SK-N-SH (cell line): ENCODE measurements around the gene COL4A2. TPM values are rescaled to one million over a fixed set of nuclear protein-coding genes. Genes with fewer than 3 reads are reported as not detected.

Experiments used
- CTCF ChIA-PET: fragments of 300-600, 350-600 bp; formaldehyde crosslinking; extraction: SDS; loops from one replicate; lab custom pipeline; 2021; lab: Yijun Ruan, JAX
- POLR2A ChIA-PET: fragments of 350-600 bp; sonication (Branson Sonifier 250); formaldehyde crosslinking; extraction: SDS; loops from one replicate; lab custom pipeline; 2020; ENCODE audit warnings: antibody characterized with exemption, inconsistent platforms; lab: Yijun Ruan, JAX
- DNase-seq: peaks from one replicate; pipeline ENCODE4 v3.0.0; 2012
- H2AFZ ChIP-seq: fragments of 200-600 bp; sonication (generic); 2 replicates; pipeline ENCODE4 v1.8.1; 2016; ENCODE audit warnings: antibody characterized with exemption, mild to moderate bottlenecking, low read depth
- H3F3A ChIP-seq: fragments of 200-600 bp; sonication (generic); replicated peaks from 2 replicates; pipeline ENCODE3; 2016; ENCODE audit warnings: antibody characterized with exemption, mild to moderate bottlenecking; ENCODE audit not compliant: insufficient read depth
- H3K27ac ChIP-seq, 2 experiments: fragments of 200-500 bp in 1 of 2; fragments of 200-600 bp in 1 of 2; sonication (Bioruptor generic) in 1 of 2; sonication (generic), shearing (Covaris generic) in 1 of 2; 2 replicates each; pipeline versions ENCODE4 v1.5.1 to v1.6.1; 2014 to 2016; ENCODE audit warnings: low read depth in 2 of 2, inconsistent platforms in 1 of 2, low read length in 1 of 2, mild to moderate bottlenecking in 1 of 2, mixed read lengths in 1 of 2
- H3K27me3 ChIP-seq: fragments of 200-600 bp; sonication (generic), shearing (Covaris generic); 2 replicates; pipeline ENCODE4 v1.6.1; 2016; ENCODE audit warnings: mixed run types; ENCODE audit not compliant: insufficient read depth
- H3K36me3 ChIP-seq, 2 experiments: fragments of 200-500 bp in 1 of 2; fragments of 200-600 bp in 1 of 2; sonication (Bioruptor generic) in 1 of 2; sonication (generic) in 1 of 2; replicated peaks in 1 of 2; 2 replicates each; pipeline versions ENCODE3 to v1.5.1; 2014 to 2016; ENCODE audit warnings: low read length in 1 of 2, mild to moderate bottlenecking in 1 of 2; ENCODE audit not compliant: insufficient read depth in 2 of 2, control insufficient read depth in 1 of 2
- H3K4me1 ChIP-seq, 2 experiments: fragments of 200-500 bp in 1 of 2; fragments of 200-600 bp in 1 of 2; sonication (Bioruptor generic) in 1 of 2; sonication (generic), shearing (Covaris generic) in 1 of 2; 2 replicates each; pipeline versions ENCODE4 v1.5.1 to v1.6.1; 2014 to 2016; ENCODE audit warnings: low read depth in 1 of 2, low read length in 1 of 2, mixed run types in 1 of 2; ENCODE audit not compliant: insufficient read depth in 2 of 2, control insufficient read depth in 1 of 2
- H3K4me2 ChIP-seq: fragments of 200-600 bp; sonication (generic), shearing (Covaris generic); 2 replicates; pipeline ENCODE4 v1.6.1; 2017; ENCODE audit warnings: mixed run types
- H3K4me3 ChIP-seq, 2 experiments: fragments of 200-500 bp in 1 of 2; fragments of 200-600 bp in 1 of 2; sonication (Bioruptor generic) in 1 of 2; sonication (generic), shearing (Covaris generic) in 1 of 2; 2 replicates each; pipeline versions ENCODE4 v1.5.1 to v1.8.1; 2014 to 2016; ENCODE audit warnings: low read depth in 2 of 2, inconsistent platforms in 1 of 2, low read length in 1 of 2, mild to moderate bottlenecking in 1 of 2, mixed read lengths in 1 of 2, moderate library complexity in 1 of 2
- H3K79me2 ChIP-seq: fragments of 200-600 bp; sonication (generic); 2 replicates; pipeline ENCODE4 v1.8.1; 2017; ENCODE audit warnings: mild to moderate bottlenecking; ENCODE audit not compliant: insufficient read depth
- H3K9ac ChIP-seq: fragments of 200-600 bp; sonication (generic); 2 replicates; pipeline ENCODE4 v1.6.1; 2017; ENCODE audit warnings: mixed run types
- H3K9me2 ChIP-seq: fragments of 200-600 bp; sonication (generic); 2 replicates; pipeline ENCODE4 v1.6.1; 2017; ENCODE audit warnings: mixed run types
- H3K9me3 ChIP-seq: fragments of 200-600 bp; sonication (generic); 2 replicates; pipeline ENCODE4 v1.6.1; 2017; ENCODE audit warnings: mixed run types, mild to moderate bottlenecking, moderate library complexity
- H4K20me1 ChIP-seq: fragments of 200-600 bp; sonication (generic); 2 replicates; pipeline ENCODE4 v1.6.1; 2017; ENCODE audit warnings: mild to moderate bottlenecking, mixed run types; ENCODE audit not compliant: insufficient read depth
- CHD2 ChIP-seq: fragments of 150-350 bp; IDR thresholded peaks from 2 replicates; pipeline ENCODE4 v1.6.1; 2018; ENCODE audit warnings: low read length; ENCODE audit not compliant: partially characterized antibody
- CTCF ChIP-seq: fragments of 200-600 bp; sonication (generic); IDR thresholded peaks from 2 replicates; pipeline ENCODE4 v1.6.1; 2017; ENCODE audit warnings: antibody characterized with exemption, mild to moderate bottlenecking, moderate library complexity
- EP300 ChIP-seq, 2 experiments: IDR thresholded peaks; 2 replicates each; pipeline versions ENCODE4 v1.4.0 to v1.6.1; 2012; ENCODE audit warnings: borderline replicate concordance in 1 of 2, low read depth in 1 of 2, low read length in 1 of 2
- FOXM1 ChIP-seq: IDR thresholded peaks from 2 replicates; pipeline ENCODE4 v1.4.0; 2012; ENCODE audit warnings: low read depth, mild to moderate bottlenecking
- JUND ChIP-seq: IDR thresholded peaks from 2 replicates; pipeline ENCODE4 v1.4.0; 2012
- NFIC ChIP-seq: IDR thresholded peaks from 2 replicates; pipeline ENCODE4 v1.4.0; 2012; ENCODE audit warnings: borderline replicate concordance
- POLR2AphosphoS5 ChIP-seq: IDR thresholded peaks from 2 replicates; pipeline ENCODE4 v1.6.1; 2012; ENCODE audit warnings: low read depth, low read length
- RCOR1 ChIP-seq: fragments of 150-350 bp; IDR thresholded peaks from 2 replicates; pipeline ENCODE4 v1.6.1; 2017; ENCODE audit warnings: antibody characterized with exemption, low read length
- REST ChIP-seq: IDR thresholded peaks from 2 replicates; pipeline ENCODE4 v1.6.1; 2012; ENCODE audit warnings: mild to moderate bottlenecking, low read depth, low read length, moderate library complexity
- RFX5 ChIP-seq: IDR thresholded peaks from 2 replicates; pipeline ENCODE4 v1.6.1; 2012; ENCODE audit warnings: mild to moderate bottlenecking, improper control_type of control experiment, low read length
- RXRA ChIP-seq: IDR thresholded peaks from 2 replicates; pipeline ENCODE4 v1.4.0; 2012; ENCODE audit warnings: low read depth, mild to moderate bottlenecking, borderline replicate concordance
- TAF1 ChIP-seq: IDR thresholded peaks from 2 replicates; pipeline ENCODE4 v1.6.1; 2012; ENCODE audit warnings: low read depth, mild to moderate bottlenecking, low read length, moderate library complexity, borderline replicate concordance
- TCF12 ChIP-seq: IDR thresholded peaks from 2 replicates; pipeline ENCODE4 v1.4.0; 2012
- USF2 ChIP-seq: fragments of 150-350 bp; IDR thresholded peaks from 2 replicates; pipeline ENCODE4 v1.6.1; 2017; ENCODE audit warnings: antibody characterized with exemption, low read length, low read depth, borderline replicate concordance
- YY1 ChIP-seq: IDR thresholded peaks from 2 replicates; pipeline ENCODE4 v1.4.0; 2012; ENCODE audit warnings: low read depth, mild to moderate bottlenecking
- WGBS: methylation state at CpG from one replicate; pipeline ENCODE4 v1.1.6; 2017; ENCODE audit warnings: low lambda C conversion rate; 5-methylcytosine and 5-hydroxymethylcytosine counted together
- polyA plus RNA-seq, 3 experiments: library from polyadenylated mRNA; depleted of rRNA; stranded (reverse); fragments of >200 nt; gene quantifications; 2 replicates each; pipeline ENCODE4 v1.2.3, GENCODE V29; 2012
- TF ChIP-seq, protein P1 (sequence below): fragments of 150-350 bp; IDR thresholded peaks from 2 replicates; pipeline ENCODE4 v1.6.1; 2016; ENCODE audit warnings: mild to moderate bottlenecking, low read depth, low read length

The COL4A2 gene
- polyA plus RNA-seq, 1 of the 3 experiments (the other 2 are of a cell fraction) = 137 TPM

- H3K79me2 ChIP-seq = peaks cover 96% of the 10 kb centered on the region
These were observed 24.3 kb downstream of the COL4A2 start for GRCh38 chr13:110331362-110331761.

More at GRCh38 chr13:110331362-110331761, 24.3 kb downstream of the COL4A2 start:
- no peak for TF ChIP-seq NFIC
- TF ChIP-seq CTCF = no peak
- no peak for TF ChIP-seq RXRA
- no peak for TF ChIP-seq RCOR1
- no peak for TF ChIP-seq TAF1
- no peak for TF ChIP-seq EP300 (IDR thresholded peaks at IDR 0.05; ENCODE audit: borderline replicate concordance in 1 of 2, low read depth in 1 of 2, low read length in 1 of 2)
- no peak for TF ChIP-seq TCF12
- TF ChIP-seq POLR2AphosphoS5 = no peak
- no peak for TF ChIP-seq RFX5
- TF ChIP-seq REST = no peak
- no peak for TF ChIP-seq CHD2
- no peak for TF ChIP-seq FOXM1
- TF ChIP-seq JUND = no peak
- TF ChIP-seq USF2 = no peak
- TF ChIP-seq, protein P1, sequence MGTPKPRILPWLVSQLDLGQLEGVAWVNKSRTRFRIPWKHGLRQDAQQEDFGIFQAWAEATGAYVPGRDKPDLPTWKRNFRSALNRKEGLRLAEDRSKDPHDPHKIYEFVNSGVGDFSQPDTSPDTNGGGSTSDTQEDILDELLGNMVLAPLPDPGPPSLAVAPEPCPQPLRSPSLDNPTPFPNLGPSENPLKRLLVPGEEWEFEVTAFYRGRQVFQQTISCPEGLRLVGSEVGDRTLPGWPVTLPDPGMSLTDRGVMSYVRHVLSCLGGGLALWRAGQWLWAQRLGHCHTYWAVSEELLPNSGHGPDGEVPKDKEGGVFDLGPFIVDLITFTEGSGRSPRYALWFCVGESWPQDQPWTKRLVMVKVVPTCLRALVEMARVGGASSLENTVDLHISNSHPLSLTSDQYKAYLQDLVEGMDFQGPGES = no peak
- TF ChIP-seq YY1 = no peak
- H3K9me2 ChIP-seq = no peaks in the 10 kb centered on the region
- H3K4me3 ChIP-seq = no peak overlapping the region
- ChIA-PET CTCF (interaction anchor here (1.7 kb wide), 1 partner anchor 22 kb away, joined by 4 read pairs; no protein-coding TSS in a partner anchor), POLR2A (no interaction called here)
- H3K9me3 ChIP-seq = no peaks in the 10 kb centered on the region
- H3K4me1 ChIP-seq = peaks cover 17 to 47% of the 10 kb centered on the region in 2 experiments; a peak in 3 of 4 replicates
- H3K36me3 ChIP-seq = peaks cover 0 to 3% of the 10 kb centered on the region in 2 experiments
- no peak overlapping the region for H3K9ac ChIP-seq
- no peak overlapping the region for H2AFZ ChIP-seq
- H4K20me1 ChIP-seq = no peaks in the 10 kb centered on the region
- H3F3A ChIP-seq = peaks cover 19% of the 10 kb centered on the region
- no peak overlapping the region for H3K4me2 ChIP-seq
- no peaks in the 10 kb centered on the region for H3K27me3 ChIP-seq
- H3K27ac ChIP-seq = peak overlapping the region in 1 of 2 experiments; percentile 61; a peak in 2 of 4 replicates
- no peak for DNase-seq
- WGBS = 94% methylated on average over 11 of the region's 11 CpGs
